Motor neuron (in vitro differentiated cells): ENCODE results near the gene SYNDIG1L. TPM values are rescaled to one million over a fixed set of nuclear protein-coding genes. Genes with fewer than 3 reads are reported as not detected.

Experiments used
- ATAC-seq, 8 experiments: fragments of 200-7000 bp; cut with Tn5 transposase; replicated peaks in 6 of 8; 2 replicates each; pipeline ENCODE4 v1.8.0; 2021; ENCODE audit warnings: mild to moderate bottlenecking in 8 of 8, moderate library complexity in 8 of 8
- H3K27ac ChIP-seq, 2 donors: fragments of 250-450 bp; sonication (Bioruptor Pico); 2 replicates each; pipeline ENCODE4 v1.9.0; 2021; ENCODE audit warnings: antibody characterized with exemption in 2 of 2, mild to moderate bottlenecking in 2 of 2, moderate library complexity in 1 of 2
- H3K4me1 ChIP-seq, 2 donors: fragments of 250-450 bp; sonication (Bioruptor Pico); replicated peaks in 1 of 2; 2 replicates each; pipeline ENCODE4 v1.6.1; 2021; ENCODE audit warnings: antibody characterized with exemption in 2 of 2, mild to moderate bottlenecking in 2 of 2, moderate library complexity in 1 of 2
- H3K4me3 ChIP-seq, 5 donors: fragments of 250-450 bp; sonication (Bioruptor Pico); 2 replicates each; pipeline ENCODE4 v1.9.0; 2021; ENCODE audit warnings: antibody characterized with exemption in 5 of 5, mild to moderate bottlenecking in 5 of 5, moderate library complexity in 4 of 5
- WGBS, 10 experiments: fragments of 450-650 bp; shearing (Covaris generic); methylation state at CpG; one replicate each; pipeline ENCODE4 v1.0.0; 2022; 5-methylcytosine and 5-hydroxymethylcytosine counted together
- in situ Hi-C, 9 experiments: fragments of 400-800 bp; cut with MboI; loops; one replicate each; pipeline ENCODE4 v1.15.0; 2021; ENCODE audit warnings: low sequenced_read_pairs in 9 of 9, low pct_unique_long_range_greater_than_20kb in 2 of 9; ENCODE audit not compliant: unreplicated experiment in 9 of 9
- total RNA-seq, 8 experiments: library from RNA; unstranded; fragments of 300-600 nt; gene quantifications; 2 replicates each; pipeline versions ENCODE4 v1.2.3 to v1.2.4, GENCODE V29; 2022

The SYNDIG1L gene
- under 1 TPM in 5 of 8 experiments, not detected in 3; 0.17 to 0.71 (median 0.33) TPM for total RNA-seq

DNA sequence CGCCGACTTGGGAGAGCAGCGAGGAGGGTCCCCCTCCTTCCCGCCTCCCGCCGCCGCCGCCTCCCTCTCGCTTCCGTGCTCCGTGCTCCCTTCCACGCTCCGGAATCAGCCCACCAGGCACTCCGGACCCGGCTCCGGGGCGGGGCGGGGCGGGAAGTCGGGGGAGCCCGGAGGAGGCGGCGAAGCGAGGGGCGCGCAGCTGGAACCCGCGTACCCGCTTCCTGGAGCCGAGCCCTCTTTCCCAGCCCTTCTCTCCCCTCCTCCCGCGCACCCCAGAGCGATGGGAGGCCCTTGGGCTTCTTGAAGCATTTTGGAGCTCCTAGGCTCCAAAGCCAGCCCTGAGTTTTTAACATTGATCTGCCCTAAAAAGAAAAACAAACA lies at the start of gene SYNDIG1L:
TSS of gene SYNDIG1L (minus strand) at position 9 of the 381 bp plus-strand sequence. CDS start 16,466 bp downstream, outside the sequence.
- WGBS, 10 experiments: no CpG with 5 or more reads among the region's 33 CpGs
- H3K4me1 ChIP-seq: no peaks in the 10 kb centered on the region
- no peak within 1 kb of the TSS for H3K27ac ChIP-seq
- ATAC-seq: no peak
- in situ Hi-C loops: no loop called here
- peak within 1 kb of the TSS; percentile 22 to 30 (median 24) for H3K4me3 ChIP-seq

DNA sequence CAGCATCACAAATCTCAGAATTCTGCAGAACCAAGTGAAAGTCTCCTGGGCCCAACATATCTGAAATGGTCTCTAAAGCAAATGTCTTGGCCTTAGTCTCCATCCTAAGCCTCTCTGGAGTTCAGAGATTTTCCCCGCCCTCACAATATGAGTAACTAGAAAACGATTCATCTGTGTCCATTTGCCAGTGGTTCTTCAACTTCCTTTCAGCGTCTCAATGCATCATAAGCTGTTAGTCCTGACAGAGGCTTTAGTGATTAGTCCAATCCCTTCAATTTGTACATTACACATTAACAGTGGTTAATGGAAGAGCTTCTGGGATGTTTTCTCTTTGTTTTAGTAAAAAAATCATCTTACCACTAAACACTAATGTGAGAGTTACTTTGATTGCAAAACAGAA lies 49.7 kb upstream of the SYNDIG1L start:
- 0 to 74% (median 51%) methylated on average over 2 to 3 of the region's 3 CpGs; no CpG with 5 or more reads in 2 of the 10 experiments for WGBS, 10 experiments
- Histone ChIP-seq H3K4me3 (no peak overlapping the region), H3K4me1 (peaks cover 27 to 46% of the 10 kb centered on the region in 2 donors), H3K27ac (no peak overlapping the region)
- in situ Hi-C loops: loop anchor here in 7 of 9 experiments (25.0 kb wide), 2 partner anchors 113 to 363 kb away; no protein-coding TSS in a partner anchor
- ATAC-seq: no peak

DNA sequence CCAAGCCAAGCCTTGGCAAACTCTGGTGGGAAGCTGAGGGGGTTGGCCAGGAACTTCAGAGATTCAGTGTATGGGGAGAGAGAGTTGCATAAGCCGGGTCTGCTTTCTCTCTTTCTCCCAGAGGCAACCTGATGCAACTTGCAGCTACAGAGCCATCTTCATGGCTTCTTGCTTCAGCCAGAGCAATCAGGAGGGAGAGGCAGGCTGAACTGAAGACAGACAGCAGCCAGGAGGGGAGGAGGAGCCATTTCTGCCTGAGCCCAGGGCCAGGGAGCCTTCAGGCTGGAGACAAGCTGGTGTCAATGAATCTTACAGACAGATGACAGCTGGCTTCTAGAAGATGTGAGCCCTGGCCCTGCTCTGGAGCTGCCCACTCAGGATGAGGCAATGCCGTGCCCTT lies 48.4 kb upstream of the SYNDIG1L start:
- peak in 5 of 8 experiments; percentile 59 to 82 (median 79) for ATAC-seq
- Histone ChIP-seq H3K4me1 (peaks cover 27 to 46% of the 10 kb centered on the region in 2 donors), H3K4me3 (no peak overlapping the region), H3K27ac (no peak overlapping the region)
- in situ Hi-C loops: loop anchor here in 1 of 9 experiments (25.0 kb wide), 1 partner anchor 112 kb away; no protein-coding TSS in a partner anchor
- 0 to 83% (median 60%) methylated on average over 1 to 2 of the region's 2 CpGs; no CpG with 5 or more reads in 3 of the 10 experiments for WGBS, 10 experiments

DNA sequence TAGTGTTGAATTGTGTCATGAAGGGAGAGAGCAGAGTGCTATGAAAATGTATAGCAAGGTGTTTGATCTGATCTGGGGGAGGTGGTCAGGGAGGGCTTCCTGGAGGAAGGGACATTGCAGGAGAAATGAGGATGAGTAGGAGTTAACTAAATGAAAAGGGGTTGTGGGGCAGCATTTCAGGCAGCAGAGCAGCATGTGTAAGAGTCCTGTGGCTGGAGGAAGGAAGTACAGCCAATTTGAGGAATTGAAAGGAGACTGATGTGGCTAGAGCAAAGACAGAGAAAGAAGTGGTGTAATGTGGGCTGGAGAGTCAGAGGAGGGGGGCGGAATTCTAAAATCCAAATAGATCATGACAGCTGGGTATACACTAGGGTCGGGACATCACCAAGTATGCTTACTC lies 46.6 kb upstream of the SYNDIG1L start:
- Histone ChIP-seq H3K4me3 (no peak overlapping the region), H3K27ac (no peak overlapping the region), H3K4me1 (peaks cover 25 to 37% of the 10 kb centered on the region in 2 donors)
- WGBS, 10 experiments: 56 to 100% (median 100%) methylated on average over 1 to 2 of the region's 2 CpGs; no CpG with 5 or more reads in 2 of the 10 experiments
- in situ Hi-C loops: loop anchor here in 1 of 9 experiments (25.0 kb wide), 1 partner anchor 110 kb away; no protein-coding TSS in a partner anchor
- no peak for ATAC-seq

DNA sequence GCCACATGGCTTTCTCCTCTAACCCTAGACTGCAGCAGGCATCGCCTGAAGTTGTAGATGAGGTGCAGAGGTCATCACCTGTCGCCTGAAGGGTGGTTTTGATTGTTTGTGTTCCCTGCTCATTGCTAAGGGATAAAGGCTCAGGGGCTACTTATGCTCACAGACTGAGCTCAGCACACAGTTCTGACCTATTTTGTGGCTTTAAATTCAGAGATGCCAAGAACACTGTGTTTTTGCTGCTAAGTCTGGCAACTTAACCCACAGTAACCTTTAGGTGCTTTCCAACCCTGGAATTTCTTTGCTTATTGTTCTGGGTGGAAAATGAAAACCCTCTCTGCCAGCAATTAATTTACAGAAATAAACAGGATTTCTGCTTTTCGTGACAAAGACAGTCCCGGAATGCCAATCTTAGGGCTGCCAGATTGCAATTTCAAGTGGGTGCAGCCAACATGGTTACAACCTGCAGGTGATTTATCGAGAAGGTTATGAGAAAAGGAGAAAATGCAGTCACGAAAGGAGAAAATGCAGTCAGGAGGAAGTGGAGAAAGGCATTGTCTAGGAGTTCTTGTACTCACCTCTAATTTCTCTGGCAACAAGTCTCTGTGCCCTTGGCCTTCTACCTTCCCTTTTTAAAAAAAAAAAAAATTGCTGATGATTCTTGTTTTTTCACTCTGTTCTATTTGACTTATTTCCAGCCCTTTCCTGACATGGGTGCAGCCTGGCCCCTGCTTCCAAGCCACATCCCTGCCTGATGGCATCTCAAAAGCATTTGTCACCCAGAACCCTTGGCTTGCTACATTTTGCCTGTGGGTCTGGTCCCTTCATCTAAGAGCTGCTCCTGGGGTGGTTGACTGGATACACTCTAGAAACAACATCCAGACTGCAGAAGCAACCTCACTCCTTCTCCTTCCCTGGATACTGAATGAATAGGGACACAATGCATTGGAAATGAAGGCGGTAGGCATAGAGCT lies 43.8 kb upstream of the SYNDIG1L start:
- WGBS, 10 experiments: 9 to 100% (median 85%) methylated on average over 1 to 6 of the region's 7 CpGs; no CpG with 5 or more reads in 1 of the 10 experiments
- no peak overlapping the region for H3K27ac ChIP-seq
- in situ Hi-C loops: loop anchor here in 1 of 9 experiments (25.0 kb wide), 1 partner anchor 108 kb away; no protein-coding TSS in a partner anchor
- ATAC-seq: no peak
- peaks cover 9 to 11% of the 10 kb centered on the region in 2 donors for H3K4me1 ChIP-seq
- no peak overlapping the region for H3K4me3 ChIP-seq

DNA sequence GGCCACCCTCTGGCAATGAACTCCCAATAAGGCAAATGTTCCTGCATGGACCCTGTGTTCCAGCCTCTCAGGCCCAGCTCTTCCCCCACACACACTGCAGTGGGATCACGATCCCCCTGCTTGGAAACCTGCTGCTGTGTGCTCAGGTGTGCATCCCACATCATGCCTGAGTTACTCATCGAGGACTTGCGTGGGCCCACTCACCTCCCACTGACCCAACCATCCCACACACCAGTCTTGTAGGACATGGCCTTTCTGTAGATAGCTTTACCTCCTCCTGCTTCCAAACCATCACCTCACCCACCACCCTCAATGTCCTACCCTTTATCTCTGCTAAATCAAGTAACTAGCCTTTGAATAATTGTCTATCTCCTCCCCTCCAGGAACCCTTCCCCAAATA lies 42.5 kb upstream of the SYNDIG1L start:
- 51 to 100% (median 80%) methylated on average over 1 to 3 of the region's 3 CpGs; no CpG with 5 or more reads in 6 of the 10 experiments for WGBS, 10 experiments
- no peak for ATAC-seq

DNA sequence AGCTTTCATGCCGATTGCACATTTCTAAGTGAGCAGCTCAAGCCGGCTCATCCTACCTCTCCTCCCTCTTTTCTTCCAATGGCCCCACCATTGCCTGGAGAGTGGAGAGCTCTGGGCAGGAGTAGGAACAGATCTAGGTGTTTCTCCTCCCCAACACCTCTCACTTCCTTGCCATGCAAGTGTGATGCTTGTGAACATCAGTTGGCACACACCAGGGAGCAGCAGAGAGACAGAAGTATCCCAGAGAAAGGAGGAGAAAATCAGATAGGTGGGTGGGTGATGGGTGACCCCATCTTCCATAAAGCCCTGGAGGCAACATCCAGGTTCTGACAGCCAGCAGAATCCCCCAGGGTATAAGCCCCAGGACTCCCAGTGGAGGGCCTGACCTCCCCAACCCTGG lies 39.3 kb upstream of the SYNDIG1L start:
- Histone ChIP-seq H3K27ac (no peak overlapping the region), H3K4me3 (no peak overlapping the region), H3K4me1 (no peaks in the 10 kb centered on the region)
- 94 to 100% (median 100%) methylated on average over 1 to 2 of the region's 2 CpGs; no CpG with 5 or more reads in 7 of the 10 experiments for WGBS, 10 experiments
- in situ Hi-C loops: loop anchor here in 1 of 9 experiments (25.0 kb wide), 1 partner anchor 103 kb away; no protein-coding TSS in a partner anchor
- ATAC-seq: no peak

More for the DNA sequence above, 42.5 kb upstream of the SYNDIG1L start:
- H3K27ac ChIP-seq: no peak overlapping the region
- in situ Hi-C loops: loop anchor here in 1 of 9 experiments (25.0 kb wide), 1 partner anchor 106 kb away; no protein-coding TSS in a partner anchor
- no peak overlapping the region for H3K4me3 ChIP-seq
- H3K4me1 ChIP-seq: no peaks in the 10 kb centered on the region

DNA sequence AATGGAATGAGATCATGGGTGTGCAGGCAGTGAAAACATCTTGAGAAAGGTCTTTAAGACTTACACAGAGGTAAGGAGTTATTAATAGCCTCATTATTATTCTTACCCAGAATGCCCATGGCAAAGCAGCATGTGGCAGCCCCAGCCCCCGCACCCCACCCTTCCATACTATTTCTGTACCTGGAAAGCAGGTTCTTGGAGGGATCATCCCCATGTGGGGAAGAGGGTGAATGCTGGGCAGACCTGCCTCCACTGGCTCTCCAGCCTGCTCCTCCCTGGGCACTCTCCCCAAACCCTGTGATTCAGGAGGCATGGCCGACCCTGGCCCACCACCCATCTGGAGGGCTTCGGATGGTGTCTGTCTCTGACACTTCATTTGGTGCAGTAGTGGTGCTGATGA lies 38.8 kb upstream of the SYNDIG1L start:
- WGBS, 10 experiments: 93% methylated on average over 2 of the region's 3 CpGs; no CpG with 5 or more reads in 9 of the 10 experiments
- in situ Hi-C loops: loop anchor here in 1 of 9 experiments (25.0 kb wide), 1 partner anchor 102 kb away; no protein-coding TSS in a partner anchor
- ATAC-seq: no peak

DNA sequence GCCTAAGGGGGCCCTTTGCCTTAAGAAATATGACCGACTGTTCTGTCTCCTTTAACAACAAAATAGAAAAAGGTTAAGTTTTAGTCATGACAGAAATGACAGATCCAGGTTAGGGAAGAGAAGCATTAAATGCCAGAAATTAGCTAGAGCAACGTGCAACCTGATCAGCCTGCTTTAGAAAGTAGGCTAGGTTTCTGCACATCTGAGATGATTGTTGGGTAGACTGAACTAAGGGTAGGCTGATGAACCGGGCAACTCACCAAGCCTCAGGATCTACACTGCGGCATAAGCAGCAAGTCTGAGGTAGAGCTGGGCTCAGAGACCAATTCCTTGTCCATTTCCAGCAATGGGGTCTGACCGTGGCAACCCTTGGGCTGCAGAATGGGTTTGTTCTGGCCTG lies 37.7 kb upstream of the SYNDIG1L start:
- H3K4me3 ChIP-seq: no peak overlapping the region
- in situ Hi-C loops: loop anchor here in 1 of 9 experiments (25.0 kb wide), 1 partner anchor 101 kb away; no protein-coding TSS in a partner anchor
- 0 to 93% (median 64%) methylated on average over 1 to 4 of the region's 5 CpGs; no CpG with 5 or more reads in 1 of the 10 experiments for WGBS, 10 experiments
- ATAC-seq: no peak
- no peak overlapping the region for H3K27ac ChIP-seq
- peaks cover 0 to 9% of the 10 kb centered on the region in 2 donors for H3K4me1 ChIP-seq

More for the DNA sequence above, 38.8 kb upstream of the SYNDIG1L start:
- peaks cover 0 to 5% of the 10 kb centered on the region in 2 donors for H3K4me1 ChIP-seq
- H3K27ac ChIP-seq: no peak overlapping the region
- H3K4me3 ChIP-seq: no peak overlapping the region

DNA sequence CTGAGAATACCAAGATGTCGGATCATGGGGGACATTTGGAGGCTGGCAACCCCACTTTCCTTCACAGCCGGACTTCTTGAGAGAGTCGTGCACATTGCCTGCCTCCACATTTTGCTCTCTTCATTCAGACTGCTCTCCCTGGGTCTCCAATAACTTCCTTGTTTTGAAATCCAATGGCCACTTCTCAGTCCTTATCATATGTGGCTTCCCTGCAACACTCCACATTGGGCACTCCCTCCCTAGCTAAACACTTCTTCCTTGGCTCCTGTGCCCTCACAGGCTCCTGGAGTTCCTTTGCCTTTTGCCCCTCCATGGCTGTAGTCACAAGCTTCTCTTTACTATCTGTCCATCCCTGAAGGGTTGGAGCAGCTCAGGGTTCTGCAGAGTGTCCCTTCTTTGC lies 37.0 kb upstream of the SYNDIG1L start:
- in situ Hi-C loops: loop anchor here in 1 of 9 experiments (25.0 kb wide), 1 partner anchor 101 kb away; no protein-coding TSS in a partner anchor

DNA sequence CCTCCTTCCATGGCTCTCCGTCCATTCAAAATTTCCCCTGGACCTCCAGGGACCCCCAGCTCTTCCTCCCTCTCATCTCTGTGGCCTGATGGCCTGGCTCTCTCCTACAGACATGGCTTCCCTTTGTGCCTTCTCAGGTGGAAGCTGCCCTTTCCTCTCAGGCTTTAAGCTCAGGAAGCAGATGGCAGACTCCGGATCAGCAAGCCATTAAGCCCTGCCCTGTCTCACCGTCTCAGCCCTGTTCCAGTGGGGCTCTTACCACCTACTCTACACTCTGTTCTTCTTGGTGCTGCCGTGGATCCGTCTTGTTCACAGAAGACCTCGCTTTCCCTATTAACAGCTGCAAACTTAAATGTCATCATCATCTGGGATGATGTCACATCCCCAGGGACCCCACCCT lies 34.0 kb upstream of the SYNDIG1L start:
- peaks cover 5 to 18% of the 10 kb centered on the region in 2 donors for H3K4me1 ChIP-seq
- in situ Hi-C loops: loop anchor here in 1 of 9 experiments (25.0 kb wide), 1 partner anchor 98 kb away; no protein-coding TSS in a partner anchor
- 40 to 100% (median 83%) methylated on average over 1 to 5 of the region's 6 CpGs; no CpG with 5 or more reads in 6 of the 10 experiments for WGBS, 10 experiments
- peak in 2 of 8 experiments; percentile 37 to 46 for ATAC-seq
- no peak overlapping the region for H3K27ac ChIP-seq
- no peak overlapping the region for H3K4me3 ChIP-seq

More for the DNA sequence above, 37.0 kb upstream of the SYNDIG1L start:
- no peak for ATAC-seq
- WGBS, 10 experiments: 52 to 100% (median 85%) methylated on average over 2 to 3 of the region's 3 CpGs; no CpG with 5 or more reads in 3 of the 10 experiments
- Histone ChIP-seq H3K27ac (no peak overlapping the region), H3K4me1 (peaks cover 0 to 9% of the 10 kb centered on the region in 2 donors), H3K4me3 (no peak overlapping the region)

DNA sequence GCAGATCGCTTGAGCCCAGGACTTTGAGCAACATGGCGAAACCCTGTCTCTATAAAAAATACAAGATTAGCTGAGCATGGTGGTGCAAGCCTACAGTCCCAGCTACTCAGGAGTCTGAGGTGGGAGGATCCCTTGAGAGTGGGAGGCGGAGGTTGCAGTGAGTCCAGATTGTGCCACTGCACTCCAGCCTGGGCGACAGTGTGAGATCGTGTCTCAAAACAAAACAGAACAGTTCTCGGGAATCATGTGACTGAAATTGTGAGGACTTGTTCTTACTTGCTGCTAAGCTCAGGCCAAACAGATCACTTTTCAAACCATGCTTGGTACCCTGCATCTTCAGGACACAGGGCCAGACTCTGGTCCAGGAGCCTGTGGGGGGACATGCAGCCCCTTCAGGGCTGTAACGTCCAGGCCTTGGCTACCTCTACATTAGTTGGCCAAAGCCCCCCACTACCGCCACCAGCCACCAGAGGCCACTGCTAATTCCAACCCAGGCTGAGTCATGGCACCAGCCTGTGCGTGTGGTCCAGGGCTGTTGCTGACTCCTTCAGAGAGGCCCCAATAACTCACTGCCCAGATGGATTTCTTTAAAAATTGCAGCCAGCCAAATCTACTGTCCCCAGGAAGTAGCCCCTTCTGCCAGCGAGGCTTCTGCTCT lies 33.4 kb upstream of the SYNDIG1L start:
- peaks cover 5 to 18% of the 10 kb centered on the region in 2 donors for H3K4me1 ChIP-seq
- no peak overlapping the region for H3K4me3 ChIP-seq
- ATAC-seq: peak; percentile 51 to 100 (median 81)
- H3K27ac ChIP-seq: no peak overlapping the region
- in situ Hi-C loops: loop anchor here in 1 of 9 experiments (25.0 kb wide), 1 partner anchor 97 kb away; no protein-coding TSS in a partner anchor
- 0 to 100% (median 72%) methylated on average over 1 to 8 of the region's 10 CpGs; no CpG with 5 or more reads in 1 of the 10 experiments for WGBS, 10 experiments
